ENCODE data around the gene GRHPR. TPM values are rescaled to one million over a fixed set of nuclear protein-coding genes. Genes with fewer than 3 reads are reported as not detected.
A peak's percentile ranks its signal among the peaks of the same experiment; 100 is the strongest.
"Not testable (repeated sequence)": the region's sequence is repeated elsewhere in the genome, so short reads cannot be mapped to it uniquely, and the experiment has no call there.

GRHPR gene
- total RNA-seq, 1 donor from 2014 or later = 99.2 TPM

DNA sequence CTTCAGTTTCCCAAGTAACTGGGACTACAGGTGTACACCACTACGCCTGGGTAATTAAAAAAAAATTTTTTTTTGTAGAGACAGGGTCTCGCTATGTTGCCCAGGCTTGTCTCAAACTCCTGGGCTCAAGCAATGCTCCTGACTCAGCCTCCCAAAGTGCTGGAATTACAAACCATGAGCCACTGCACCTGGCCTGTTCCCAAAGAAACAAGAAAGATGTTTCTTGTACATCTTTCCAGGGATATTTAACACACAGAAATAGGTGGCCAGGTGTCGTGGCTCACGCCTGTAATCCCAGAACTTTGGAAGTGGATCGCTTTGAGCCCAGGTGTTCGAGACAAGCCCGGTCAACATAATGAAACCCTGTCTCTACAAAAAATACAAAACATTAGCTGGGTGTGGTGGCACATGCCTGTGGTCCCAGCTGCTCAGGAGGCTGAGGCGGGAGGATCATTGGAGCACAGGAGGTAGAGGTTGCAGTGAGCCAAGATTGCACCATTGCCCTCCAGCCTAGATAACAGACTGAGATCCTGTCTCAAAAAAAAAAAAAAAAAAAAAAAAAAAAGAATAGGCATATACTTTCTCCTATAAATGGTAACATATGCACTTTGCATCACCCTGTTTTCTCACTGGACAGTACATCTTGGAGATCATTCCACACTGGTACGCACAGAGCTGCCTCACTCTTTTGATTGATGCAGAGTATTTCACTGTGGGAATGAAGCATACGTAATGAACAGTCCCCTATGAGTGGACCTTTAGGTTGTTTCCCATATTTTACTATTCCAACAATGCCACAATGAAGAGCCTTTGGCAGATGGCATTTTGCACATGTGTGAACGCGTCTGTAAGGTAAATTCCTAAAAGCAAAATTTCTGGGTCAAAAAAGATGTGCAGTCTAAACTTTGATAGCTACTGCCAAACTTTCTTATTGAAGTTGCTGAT lies 2.0 kb upstream of the GRHPR start:
- no peak overlapping the region for H3K4me3 ChIP-seq (ENCODE audit: low read length in 3 of 3)
- H3K4me1 ChIP-seq (ENCODE audit: control insufficient read depth in 3 of 3, insufficient read depth in 3 of 3, low read length in 3 of 3) = peaks cover 28 to 31% (median 29%) of the 10 kb centered on the region in 3 donors
- no peak overlapping the region for H3K9ac ChIP-seq (ENCODE audit: low read depth in 1 of 3, low read length in 3 of 3)
- no peaks in the 10 kb centered on the region for H3K9me3 ChIP-seq (ENCODE audit: control insufficient read depth in 3 of 3, low read length in 3 of 3)
- H3K36me3 ChIP-seq (ENCODE audit: control insufficient read depth in 3 of 3, insufficient read depth in 3 of 3, low read length in 3 of 3) = peaks cover 0 to 8% (median 2%) of the 10 kb centered on the region in 3 donors
- no peaks in the 10 kb centered on the region for H3K27me3 ChIP-seq (ENCODE audit: control insufficient read depth in 3 of 3, insufficient read depth in 3 of 3, low read length in 3 of 3)
- H3K27ac ChIP-seq (ENCODE audit: low read depth, low read length) = no peak overlapping the region

DNA sequence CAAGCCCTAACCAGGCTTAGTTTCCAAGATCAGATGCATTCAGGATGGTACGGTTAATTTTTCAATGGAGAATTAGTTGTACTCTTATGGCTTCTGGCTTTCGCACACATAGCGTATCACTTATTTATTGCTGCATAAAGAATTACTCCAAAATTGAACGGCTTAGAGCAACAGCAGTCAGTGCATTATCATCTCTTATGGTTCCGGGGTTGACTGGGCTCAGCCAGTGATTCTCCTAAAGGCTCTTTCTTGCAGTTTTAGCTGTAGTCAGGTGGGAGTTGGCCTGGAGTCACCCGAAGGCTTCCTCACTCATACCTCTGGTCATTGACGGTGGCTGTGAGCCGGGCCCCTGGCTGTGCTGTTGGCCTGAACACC lies 595 bp upstream of the GRHPR start:
- H3K4me1 ChIP-seq (ENCODE audit: control insufficient read depth in 3 of 3, insufficient read depth in 3 of 3, low read length in 3 of 3) = peaks cover 28 to 31% (median 29%) of the 10 kb centered on the region in 3 donors
- peak overlapping the region; percentile 90 to 94 (median 91) for H3K4me3 ChIP-seq (ENCODE audit: low read length in 3 of 3)
- H3K27me3 ChIP-seq (ENCODE audit: control insufficient read depth in 3 of 3, insufficient read depth in 3 of 3, low read length in 3 of 3) = no peaks in the 10 kb centered on the region
- H3K27ac ChIP-seq (ENCODE audit: low read depth, low read length) = peak overlapping the region; percentile 94
- no peaks in the 10 kb centered on the region for H3K9me3 ChIP-seq (ENCODE audit: control insufficient read depth in 3 of 3, low read length in 3 of 3)
- H3K36me3 ChIP-seq (ENCODE audit: control insufficient read depth in 3 of 3, insufficient read depth in 3 of 3, low read length in 3 of 3) = peaks cover 9 to 20% (median 12%) of the 10 kb centered on the region in 3 donors
- peak overlapping the region; percentile 94 to 97 (median 94) for H3K9ac ChIP-seq (ENCODE audit: low read depth in 1 of 3, low read length in 3 of 3)

DNA sequence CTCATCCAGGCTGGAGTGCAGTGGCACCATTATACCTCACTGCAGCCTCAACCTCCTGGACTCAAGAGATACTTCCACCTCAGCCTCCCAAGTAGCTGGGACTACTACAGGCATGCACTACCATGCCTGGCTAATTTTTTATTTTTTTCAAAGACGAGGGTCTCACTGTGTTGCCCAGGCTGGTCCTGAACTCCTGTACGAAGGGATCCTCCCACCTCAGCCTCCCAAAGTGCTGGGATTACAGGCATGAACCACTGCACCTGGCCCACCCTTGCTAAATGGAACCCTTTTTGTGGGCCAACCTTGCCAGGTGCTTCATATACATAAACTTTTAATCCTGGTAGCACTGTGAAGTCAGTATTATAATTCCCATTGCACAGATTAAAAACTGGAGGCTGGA lies 1.0 kb downstream of the GRHPR start:
- Histone ChIP-seq H3K9me3 (ENCODE audit: control insufficient read depth in 3 of 3, low read length in 3 of 3) (no peaks in the 10 kb centered on the region), H3K4me3 (ENCODE audit: low read length in 3 of 3) (peak overlapping the region; percentile 90 to 94 (median 91)), H3K36me3 (ENCODE audit: control insufficient read depth in 3 of 3, insufficient read depth in 3 of 3, low read length in 3 of 3) (peaks cover 24 to 36% (median 26%) of the 10 kb centered on the region in 3 donors), H3K9ac (ENCODE audit: low read depth in 1 of 3, low read length in 3 of 3) (peak overlapping the region; percentile 94 to 97 (median 94)), H3K27me3 (ENCODE audit: control insufficient read depth in 3 of 3, insufficient read depth in 3 of 3, low read length in 3 of 3) (no peaks in the 10 kb centered on the region), H3K4me1 (ENCODE audit: control insufficient read depth in 3 of 3, insufficient read depth in 3 of 3, low read length in 3 of 3) (peaks cover 28 to 31% (median 29%) of the 10 kb centered on the region in 3 donors), H3K27ac (ENCODE audit: low read depth, low read length) (no peak overlapping the region)

DNA sequence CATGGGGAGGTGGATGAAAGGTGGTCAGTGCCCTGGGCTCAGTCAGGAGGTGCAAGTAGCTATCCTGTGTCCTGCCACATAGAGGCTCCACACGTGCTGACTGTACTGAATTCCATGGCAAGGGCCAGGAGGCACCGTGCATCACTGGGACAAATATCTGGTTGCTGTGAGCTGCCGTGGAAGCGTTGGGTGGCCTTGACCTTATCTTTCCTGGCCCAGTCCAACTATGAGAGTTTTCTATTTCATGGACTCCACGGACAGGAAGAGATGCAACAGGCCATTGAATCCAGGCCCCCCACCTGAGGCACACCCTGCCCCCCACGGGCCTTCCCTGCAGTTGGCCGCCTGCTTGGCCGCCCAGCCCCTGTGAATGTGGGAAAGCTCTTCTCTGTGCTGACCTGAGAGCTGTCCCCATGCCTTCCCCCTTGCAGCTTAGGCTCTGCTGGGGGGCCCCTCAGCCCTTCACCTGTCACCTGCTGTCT lies 1.7 kb downstream of the GRHPR start:
- Histone ChIP-seq H3K4me3 (ENCODE audit: low read length in 3 of 3) (peak overlapping the region; percentile 1 to 94 (median 90)), H3K27ac (ENCODE audit: low read depth, low read length) (no peak overlapping the region), H3K9me3 (ENCODE audit: control insufficient read depth in 3 of 3, low read length in 3 of 3) (no peaks in the 10 kb centered on the region)

DNA sequence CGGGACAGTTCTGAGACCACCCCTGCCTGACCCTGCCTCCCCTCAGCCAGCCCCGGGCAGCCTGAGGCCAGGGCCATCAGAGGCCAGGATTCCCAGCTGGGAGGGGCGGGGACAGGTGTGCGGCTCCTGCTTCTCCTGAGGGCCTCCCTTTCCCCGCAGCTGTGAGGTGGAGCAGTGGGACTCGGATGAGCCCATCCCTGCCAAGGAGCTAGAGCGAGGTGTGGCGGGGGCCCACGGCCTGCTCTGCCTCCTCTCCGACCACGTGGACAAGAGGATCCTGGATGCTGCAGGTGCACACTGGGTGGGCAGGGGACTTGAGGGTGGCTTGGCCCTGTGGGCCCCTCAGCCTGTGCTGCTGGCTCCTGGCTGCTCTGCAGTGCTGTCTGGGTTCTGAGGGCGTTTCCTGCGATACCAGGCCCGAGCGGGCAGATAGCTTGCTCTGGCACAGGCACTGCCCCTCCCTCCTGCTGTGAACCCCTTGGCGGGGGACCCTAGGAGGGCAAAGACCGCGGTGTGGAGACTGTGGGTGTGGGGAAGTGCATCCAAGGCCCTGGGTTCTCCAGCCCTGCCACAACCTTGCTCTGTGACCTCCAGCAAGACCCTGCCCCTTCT lies 2.3 kb downstream of the GRHPR start:
- Histone ChIP-seq H3K36me3 (ENCODE audit: control insufficient read depth in 3 of 3, insufficient read depth in 3 of 3, low read length in 3 of 3) (peaks cover 36 to 49% (median 39%) of the 10 kb centered on the region in 3 donors), H3K27ac (ENCODE audit: low read depth, low read length) (no peak overlapping the region), H3K4me3 (ENCODE audit: low read length in 3 of 3) (peak overlapping the region in 1 of 3 donors; percentile 90), H3K27me3 (ENCODE audit: control insufficient read depth in 3 of 3, insufficient read depth in 3 of 3, low read length in 3 of 3) (no peaks in the 10 kb centered on the region), H3K9me3 (ENCODE audit: control insufficient read depth in 3 of 3, low read length in 3 of 3) (no peaks in the 10 kb centered on the region), H3K9ac (ENCODE audit: low read depth in 1 of 3, low read length in 3 of 3) (peak overlapping the region; percentile 50 to 97 (median 94)), H3K4me1 (ENCODE audit: control insufficient read depth in 3 of 3, insufficient read depth in 3 of 3, low read length in 3 of 3) (peaks cover 28 to 31% (median 29%) of the 10 kb centered on the region in 3 donors)

More for the DNA sequence above, 1.7 kb downstream of the GRHPR start:
- peaks cover 28 to 31% (median 29%) of the 10 kb centered on the region in 3 donors for H3K4me1 ChIP-seq (ENCODE audit: control insufficient read depth in 3 of 3, insufficient read depth in 3 of 3, low read length in 3 of 3)
- H3K27me3 ChIP-seq (ENCODE audit: control insufficient read depth in 3 of 3, insufficient read depth in 3 of 3, low read length in 3 of 3) = no peaks in the 10 kb centered on the region
- H3K9ac ChIP-seq (ENCODE audit: low read depth in 1 of 3, low read length in 3 of 3) = peak overlapping the region; percentile 50 to 97 (median 94)
- peaks cover 31 to 44% (median 34%) of the 10 kb centered on the region in 3 donors for H3K36me3 ChIP-seq (ENCODE audit: control insufficient read depth in 3 of 3, insufficient read depth in 3 of 3, low read length in 3 of 3)

DNA sequence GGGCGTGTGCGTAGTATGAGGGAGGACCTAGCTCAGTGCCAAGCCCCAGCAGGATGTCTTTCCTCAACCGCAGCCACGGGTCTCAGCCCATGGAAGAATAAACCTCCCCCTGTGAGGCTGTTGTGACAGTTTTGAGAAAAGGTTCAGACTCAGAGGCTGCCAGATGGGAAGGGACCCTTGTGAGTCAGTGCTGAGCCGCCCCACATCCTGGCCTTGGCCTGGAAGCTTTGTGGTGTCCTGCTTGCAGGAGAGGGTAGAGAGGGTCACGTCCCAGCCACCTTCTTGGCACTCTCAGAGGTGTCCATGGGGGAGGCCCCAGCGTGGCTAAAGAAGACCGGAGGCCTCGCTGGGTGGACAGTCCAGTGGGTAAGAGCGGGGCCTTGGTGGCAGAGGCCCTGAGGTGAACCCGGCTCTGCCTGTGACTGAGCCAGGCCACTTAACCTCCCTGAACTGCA lies 2.8 kb downstream of the GRHPR start:
- Histone ChIP-seq H3K9ac (ENCODE audit: low read depth in 1 of 3, low read length in 3 of 3) (peak overlapping the region in 2 of 3 donors; percentile 23 to 25), H3K36me3 (ENCODE audit: control insufficient read depth in 3 of 3, insufficient read depth in 3 of 3, low read length in 3 of 3) (peaks cover 40 to 53% (median 45%) of the 10 kb centered on the region in 3 donors), H3K27ac (ENCODE audit: low read depth, low read length) (no peak overlapping the region)

DNA sequence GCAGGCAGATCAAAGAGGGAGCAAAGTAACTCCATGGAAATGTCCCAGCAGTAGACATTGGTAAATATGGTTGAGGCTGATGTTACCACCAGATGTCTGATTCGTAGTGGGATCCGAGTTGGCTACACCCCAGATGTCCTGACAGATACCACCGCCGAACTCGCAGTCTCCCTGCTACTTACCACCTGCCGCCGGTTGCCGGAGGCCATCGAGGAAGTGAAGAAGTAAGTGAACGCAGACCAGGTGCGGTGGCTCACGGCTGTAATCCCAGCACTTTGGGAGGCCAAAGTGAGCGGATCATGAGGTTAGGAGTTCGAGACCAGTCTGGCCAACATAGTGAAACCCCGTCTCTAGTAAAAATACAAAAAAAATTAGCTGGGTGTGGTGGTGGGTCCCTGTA lies 3.9 kb downstream of the GRHPR start:
- H3K9ac ChIP-seq (ENCODE audit: low read depth in 1 of 3, low read length in 3 of 3); H3K9me3 ChIP-seq (ENCODE audit: control insufficient read depth in 3 of 3, low read length in 3 of 3); H3K27ac ChIP-seq (ENCODE audit: low read depth, low read length); H3K27me3 ChIP-seq (ENCODE audit: control insufficient read depth in 3 of 3, insufficient read depth in 3 of 3, low read length in 3 of 3); H3K4me3 ChIP-seq (ENCODE audit: low read length in 3 of 3): not testable (repeated sequence)
- H3K4me1 ChIP-seq (ENCODE audit: control insufficient read depth in 3 of 3, insufficient read depth in 3 of 3, low read length in 3 of 3) = peaks cover 28 to 31% (median 29%) of the 10 kb centered on the region in 3 donors
- H3K36me3 ChIP-seq (ENCODE audit: control insufficient read depth in 3 of 3, insufficient read depth in 3 of 3, low read length in 3 of 3) = peaks cover 52 to 64% (median 56%) of the 10 kb centered on the region in 3 donors

More for the DNA sequence above, 2.8 kb downstream of the GRHPR start:
- Histone ChIP-seq H3K4me3 (ENCODE audit: low read length in 3 of 3) (no peak overlapping the region), H3K9me3 (ENCODE audit: control insufficient read depth in 3 of 3, low read length in 3 of 3) (no peaks in the 10 kb centered on the region), H3K27me3 (ENCODE audit: control insufficient read depth in 3 of 3, insufficient read depth in 3 of 3, low read length in 3 of 3) (no peaks in the 10 kb centered on the region), H3K4me1 (ENCODE audit: control insufficient read depth in 3 of 3, insufficient read depth in 3 of 3, low read length in 3 of 3) (peaks cover 28 to 31% (median 29%) of the 10 kb centered on the region in 3 donors)

DNA sequence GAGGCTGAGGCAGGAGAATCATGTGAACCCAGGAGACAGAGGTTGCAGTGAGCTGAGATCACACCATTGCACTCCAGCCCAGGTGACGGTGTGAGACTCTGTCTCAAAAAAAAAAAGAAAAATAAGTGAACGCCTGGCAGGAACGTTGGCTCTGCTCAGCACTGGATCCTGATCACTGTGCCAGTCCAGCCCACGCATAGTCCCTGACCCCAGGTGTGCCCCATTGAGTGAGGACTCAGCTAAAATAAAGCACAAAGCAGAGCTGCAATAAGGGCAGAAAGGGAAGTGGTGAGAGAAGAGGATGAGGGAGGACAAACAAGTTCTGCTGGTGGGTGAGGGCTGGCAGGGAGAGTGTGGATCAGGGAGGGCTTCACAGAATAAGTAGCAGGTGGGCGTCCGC lies 4.3 kb downstream of the GRHPR start:
- Histone ChIP-seq H3K4me3 (ENCODE audit: low read length in 3 of 3) (no peak overlapping the region), H3K27me3 (ENCODE audit: control insufficient read depth in 3 of 3, insufficient read depth in 3 of 3, low read length in 3 of 3) (no peaks in the 10 kb centered on the region), H3K4me1 (ENCODE audit: control insufficient read depth in 3 of 3, insufficient read depth in 3 of 3, low read length in 3 of 3) (peaks cover 27 to 29% (median 28%) of the 10 kb centered on the region in 3 donors), H3K36me3 (ENCODE audit: control insufficient read depth in 3 of 3, insufficient read depth in 3 of 3, low read length in 3 of 3) (peaks cover 55 to 66% (median 59%) of the 10 kb centered on the region in 3 donors), H3K9ac (ENCODE audit: low read depth in 1 of 3, low read length in 3 of 3) (no peak overlapping the region), H3K27ac (ENCODE audit: low read depth, low read length) (no peak overlapping the region), H3K9me3 (ENCODE audit: control insufficient read depth in 3 of 3, low read length in 3 of 3) (no peaks in the 10 kb centered on the region)

DNA sequence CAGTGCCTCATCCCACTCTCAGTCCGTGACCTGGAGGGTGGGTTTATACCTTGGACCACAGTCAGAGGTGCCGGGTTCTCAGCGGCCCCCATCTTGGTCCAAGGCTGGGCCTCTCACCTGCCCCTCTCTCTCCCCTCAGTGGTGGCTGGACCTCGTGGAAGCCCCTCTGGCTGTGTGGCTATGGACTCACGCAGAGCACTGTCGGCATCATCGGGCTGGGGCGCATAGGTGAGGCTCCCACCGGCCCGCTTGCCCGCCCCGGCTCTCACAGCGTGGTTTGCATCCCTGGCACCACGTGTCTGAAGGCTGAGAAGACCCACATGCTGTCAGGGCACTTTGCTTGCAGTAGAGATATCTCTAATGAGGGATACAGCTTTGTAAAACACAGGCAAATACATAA lies 5.8 kb downstream of the GRHPR start:
- Histone ChIP-seq H3K4me3 (ENCODE audit: low read length in 3 of 3) (no peak overlapping the region), H3K36me3 (ENCODE audit: control insufficient read depth in 3 of 3, insufficient read depth in 3 of 3, low read length in 3 of 3) (peaks cover 59 to 76% (median 67%) of the 10 kb centered on the region in 3 donors), H3K9ac (ENCODE audit: low read depth in 1 of 3, low read length in 3 of 3) (no peak overlapping the region), H3K27ac (ENCODE audit: low read depth, low read length) (no peak overlapping the region), H3K27me3 (ENCODE audit: control insufficient read depth in 3 of 3, insufficient read depth in 3 of 3, low read length in 3 of 3) (no peaks in the 10 kb centered on the region), H3K9me3 (ENCODE audit: control insufficient read depth in 3 of 3, low read length in 3 of 3) (no peaks in the 10 kb centered on the region), H3K4me1 (ENCODE audit: control insufficient read depth in 3 of 3, insufficient read depth in 3 of 3, low read length in 3 of 3) (peaks cover 25 to 28% (median 26%) of the 10 kb centered on the region in 3 donors)
